ENCODE results near the gene TNRC6C. TPM values are rescaled to one million over a fixed set of nuclear protein-coding genes. Genes with fewer than 3 reads are reported as not detected.
"Not testable (repeated sequence)": the region's sequence is repeated elsewhere in the genome, so short reads cannot be mapped to it uniquely, and the experiment has no call there.

The TNRC6C gene
- total RNA-seq, 1 donor from 2014 or later, result 64.7 TPM

- Mint-ChIP-seq H3K9me3 (ENCODE audit: unreplicated experiment) (no peaks in the 10 kb centered on the region), H3K4me1 (ENCODE audit: low read depth, unreplicated experiment) (peaks cover 3% of the 10 kb centered on the region), H3K4me3 (ENCODE audit: unreplicated experiment) (no peak overlapping the region), H3K36me3 (ENCODE audit: unreplicated experiment) (no peaks in the 10 kb centered on the region), H3K27ac (ENCODE audit: unreplicated experiment) (no peak overlapping the region), H3K27me3 (ENCODE audit: unreplicated experiment) (no peaks in the 10 kb centered on the region)
- DNase-seq, result no peak
- TF ChIP-seq CTCF (IDR thresholded peaks at IDR 0.05; ENCODE audit: partially characterized antibody, unreplicated experiment), result no peak
Measured at GRCh38 chr17:78063489-78063888, 105.0 kb downstream of the TNRC6C start.

GRCh38 chr17:78064708-78065107 is 106.2 kb downstream of the TNRC6C start:
- no peak overlapping the region for H3K4me3 Mint-ChIP-seq (ENCODE audit: unreplicated experiment)
- no peak for DNase-seq
- peaks cover 3% of the 10 kb centered on the region for H3K4me1 Mint-ChIP-seq (ENCODE audit: low read depth, unreplicated experiment)
- no peaks in the 10 kb centered on the region for H3K36me3 Mint-ChIP-seq (ENCODE audit: unreplicated experiment)
- no peaks in the 10 kb centered on the region for H3K27me3 Mint-ChIP-seq (ENCODE audit: unreplicated experiment)
- no peak overlapping the region for H3K27ac Mint-ChIP-seq (ENCODE audit: unreplicated experiment)
- no peak for TF ChIP-seq CTCF (IDR thresholded peaks at IDR 0.05; ENCODE audit: partially characterized antibody, unreplicated experiment)
- no peaks in the 10 kb centered on the region for H3K9me3 Mint-ChIP-seq (ENCODE audit: unreplicated experiment)

DNA sequence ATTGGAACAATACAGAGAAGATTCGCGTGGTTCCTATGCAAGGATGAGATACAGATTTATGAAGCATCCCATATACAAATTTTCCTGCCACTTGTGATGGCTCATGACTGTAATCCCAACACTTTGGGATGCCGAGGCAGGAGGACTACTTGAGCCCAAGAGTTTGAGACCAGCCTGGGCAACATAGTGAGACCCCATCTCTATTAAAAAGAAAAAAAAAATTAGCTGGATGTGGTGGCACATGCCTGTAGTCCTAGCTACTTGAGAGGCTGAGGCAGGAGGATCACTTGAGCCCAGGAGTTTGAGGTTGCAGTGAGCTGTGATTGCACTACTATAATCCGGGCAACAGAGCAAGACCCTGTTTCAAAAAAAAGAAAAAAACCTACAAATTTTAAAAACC is 108.5 kb downstream of the TNRC6C start:
- H3K4me3 Mint-ChIP-seq (ENCODE audit: unreplicated experiment); H3K27me3 Mint-ChIP-seq (ENCODE audit: unreplicated experiment); DNase-seq; H3K36me3 Mint-ChIP-seq (ENCODE audit: unreplicated experiment); H3K9me3 Mint-ChIP-seq (ENCODE audit: unreplicated experiment); H3K27ac Mint-ChIP-seq (ENCODE audit: unreplicated experiment); H3K4me1 Mint-ChIP-seq (ENCODE audit: low read depth, unreplicated experiment): not testable (repeated sequence)

GRCh38 chr17:78069695-78070094 is 111.2 kb downstream of the TNRC6C start:
- Mint-ChIP-seq H3K4me1 (ENCODE audit: low read depth, unreplicated experiment) (peaks cover 3% of the 10 kb centered on the region), H3K4me3 (ENCODE audit: unreplicated experiment) (no peak overlapping the region), H3K27me3 (ENCODE audit: unreplicated experiment) (no peaks in the 10 kb centered on the region), H3K36me3 (ENCODE audit: unreplicated experiment) (peaks cover 10% of the 10 kb centered on the region), H3K27ac (ENCODE audit: unreplicated experiment) (no peak overlapping the region), H3K9me3 (ENCODE audit: unreplicated experiment) (no peaks in the 10 kb centered on the region)
- no peak for DNase-seq
- no peak for TF ChIP-seq CTCF (IDR thresholded peaks at IDR 0.05; ENCODE audit: partially characterized antibody, unreplicated experiment)

DNA sequence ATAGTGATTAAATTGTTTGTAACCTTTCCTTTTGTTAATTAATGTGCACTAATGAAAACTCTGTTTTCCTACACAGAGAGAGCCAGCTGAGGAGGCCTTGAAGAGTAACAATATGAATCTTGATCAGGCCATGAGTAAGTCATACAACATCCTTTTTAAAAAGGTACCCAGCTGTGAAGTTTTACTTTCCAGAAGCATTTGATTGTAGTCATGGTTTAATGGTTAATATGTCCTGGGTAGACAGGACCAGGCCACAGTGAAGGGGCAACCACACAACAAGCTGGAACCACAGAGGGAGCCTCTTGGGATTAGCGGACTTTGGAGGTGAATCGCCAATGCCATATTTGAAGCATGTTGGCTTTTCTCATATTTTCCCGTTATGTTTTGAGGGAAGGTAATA is 114.5 kb downstream of the TNRC6C start:
- Mint-ChIP-seq H3K4me3 (ENCODE audit: unreplicated experiment) (no peak overlapping the region), H3K27me3 (ENCODE audit: unreplicated experiment) (no peaks in the 10 kb centered on the region)

More for the DNA sequence above, 114.5 kb downstream of the TNRC6C start:
- Mint-ChIP-seq H3K36me3 (ENCODE audit: unreplicated experiment) (peaks cover 10% of the 10 kb centered on the region), H3K4me1 (ENCODE audit: low read depth, unreplicated experiment) (no peaks in the 10 kb centered on the region), H3K27ac (ENCODE audit: unreplicated experiment) (no peak overlapping the region), H3K9me3 (ENCODE audit: unreplicated experiment) (no peaks in the 10 kb centered on the region)
- DNase-seq, result no peak
- TF ChIP-seq CTCF (IDR thresholded peaks at IDR 0.05; ENCODE audit: partially characterized antibody, unreplicated experiment), result no peak
